Osteocyte (in vitro differentiated cells): ENCODE measurements around the gene PAPLN. TPM values are rescaled to one million over a fixed set of nuclear protein-coding genes. Genes with fewer than 3 reads are reported as not detected.

Experiments used
- DNase-seq: peaks from one replicate; pipeline ENCODE4 v3.0.0; 2021; ENCODE audit warnings: mixed read lengths; ENCODE audit not compliant: unreplicated experiment; ENCODE audit errors: extremely low spot score
- H3K27ac Mint-ChIP-seq: one replicate; pipeline ENCODE4 v1.8.0; 2021; ENCODE audit warnings: mild to moderate bottlenecking, mixed read lengths; ENCODE audit not compliant: unreplicated experiment
- H3K27me3 Mint-ChIP-seq: one replicate; pipeline ENCODE4 v1.8.0; 2021; ENCODE audit warnings: mixed read lengths; ENCODE audit not compliant: unreplicated experiment
- H3K36me3 Mint-ChIP-seq: one replicate; pipeline ENCODE4 v1.8.0; 2021; ENCODE audit warnings: mixed read lengths; ENCODE audit not compliant: unreplicated experiment
- H3K4me1 Mint-ChIP-seq: one replicate; pipeline ENCODE4 v1.8.0; 2021; ENCODE audit warnings: mixed read lengths; ENCODE audit not compliant: unreplicated experiment
- H3K4me3 Mint-ChIP-seq: one replicate; pipeline ENCODE4 v1.8.0; 2021; ENCODE audit warnings: mild to moderate bottlenecking, moderate library complexity, mixed read lengths; ENCODE audit not compliant: unreplicated experiment
- H3K9me3 Mint-ChIP-seq: one replicate; pipeline ENCODE4 v1.8.0; 2021; ENCODE audit warnings: mixed read lengths; ENCODE audit not compliant: unreplicated experiment
- total RNA-seq: library from RNA; stranded (reverse); gene quantifications from 2 replicates; pipeline ENCODE4 v1.2.1, GENCODE V29; 2021
- TF ChIP-seq, protein P1 (sequence below): fragments of 200-600 bp; sonication (generic); IDR thresholded peaks from 2 replicates; pipeline ENCODE4 v1.5.0; 2021; ENCODE audit warnings: antibody characterized with exemption, mild to moderate bottlenecking, moderate library complexity

The PAPLN gene
- total RNA-seq, 1 donor from 2014 or later = 44.3 TPM

DNA sequence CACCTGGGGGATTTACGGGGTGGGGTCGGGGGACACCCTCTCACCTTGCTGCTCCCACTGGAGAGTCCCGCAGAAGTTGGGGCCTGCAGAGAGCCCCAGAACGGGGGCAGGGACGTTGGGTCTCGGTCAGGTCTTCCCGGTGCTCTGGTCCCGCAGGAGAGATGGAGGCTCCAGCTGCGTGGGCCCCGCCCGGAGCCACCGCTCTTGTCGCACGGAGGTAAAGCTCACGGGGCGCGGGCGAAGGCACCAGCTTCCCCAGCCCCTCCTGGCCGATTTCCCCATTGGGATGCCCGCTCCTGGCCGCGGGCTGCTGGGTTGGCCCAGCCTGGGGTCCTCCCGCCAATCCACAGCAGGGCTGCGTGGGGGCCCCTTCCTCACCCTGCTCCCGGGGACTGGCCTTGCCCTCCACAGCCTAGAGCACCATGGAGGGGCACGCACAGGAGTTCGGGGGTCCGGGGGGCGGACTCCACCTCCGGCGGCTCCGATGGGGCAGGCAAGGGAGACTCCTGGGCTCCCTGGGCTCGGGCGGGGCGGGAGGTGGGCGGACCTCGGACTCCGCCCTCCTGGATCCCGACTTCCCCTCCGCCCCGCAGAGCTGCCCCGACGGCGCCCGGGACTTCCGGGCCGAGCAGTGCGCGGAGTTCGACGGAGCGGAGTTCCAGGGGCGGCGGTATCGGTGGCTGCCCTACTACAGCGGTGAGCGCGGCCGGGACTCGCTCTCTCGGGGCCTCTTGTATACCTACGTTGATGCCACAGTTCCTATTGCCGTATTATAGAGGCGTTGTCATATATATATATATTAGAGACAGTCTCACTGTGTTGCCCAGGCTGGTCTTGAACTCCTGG is 8.4 kb downstream of the PAPLN start:
- no peaks in the 10 kb centered on the region for H3K27me3 Mint-ChIP-seq
- no peak overlapping the region for H3K4me3 Mint-ChIP-seq
- peaks cover 34% of the 10 kb centered on the region for H3K4me1 Mint-ChIP-seq
- no peak for DNase-seq
- H3K36me3 Mint-ChIP-seq = peaks cover 11% of the 10 kb centered on the region
- no peaks in the 10 kb centered on the region for H3K9me3 Mint-ChIP-seq
- H3K27ac Mint-ChIP-seq = no peak overlapping the region
- TF ChIP-seq, protein P1, sequence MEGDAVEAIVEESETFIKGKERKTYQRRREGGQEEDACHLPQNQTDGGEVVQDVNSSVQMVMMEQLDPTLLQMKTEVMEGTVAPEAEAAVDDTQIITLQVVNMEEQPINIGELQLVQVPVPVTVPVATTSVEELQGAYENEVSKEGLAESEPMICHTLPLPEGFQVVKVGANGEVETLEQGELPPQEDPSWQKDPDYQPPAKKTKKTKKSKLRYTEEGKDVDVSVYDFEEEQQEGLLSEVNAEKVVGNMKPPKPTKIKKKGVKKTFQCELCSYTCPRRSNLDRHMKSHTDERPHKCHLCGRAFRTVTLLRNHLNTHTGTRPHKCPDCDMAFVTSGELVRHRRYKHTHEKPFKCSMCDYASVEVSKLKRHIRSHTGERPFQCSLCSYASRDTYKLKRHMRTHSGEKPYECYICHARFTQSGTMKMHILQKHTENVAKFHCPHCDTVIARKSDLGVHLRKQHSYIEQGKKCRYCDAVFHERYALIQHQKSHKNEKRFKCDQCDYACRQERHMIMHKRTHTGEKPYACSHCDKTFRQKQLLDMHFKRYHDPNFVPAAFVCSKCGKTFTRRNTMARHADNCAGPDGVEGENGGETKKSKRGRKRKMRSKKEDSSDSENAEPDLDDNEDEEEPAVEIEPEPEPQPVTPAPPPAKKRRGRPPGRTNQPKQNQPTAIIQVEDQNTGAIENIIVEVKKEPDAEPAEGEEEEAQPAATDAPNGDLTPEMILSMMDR = no peak

DNA sequence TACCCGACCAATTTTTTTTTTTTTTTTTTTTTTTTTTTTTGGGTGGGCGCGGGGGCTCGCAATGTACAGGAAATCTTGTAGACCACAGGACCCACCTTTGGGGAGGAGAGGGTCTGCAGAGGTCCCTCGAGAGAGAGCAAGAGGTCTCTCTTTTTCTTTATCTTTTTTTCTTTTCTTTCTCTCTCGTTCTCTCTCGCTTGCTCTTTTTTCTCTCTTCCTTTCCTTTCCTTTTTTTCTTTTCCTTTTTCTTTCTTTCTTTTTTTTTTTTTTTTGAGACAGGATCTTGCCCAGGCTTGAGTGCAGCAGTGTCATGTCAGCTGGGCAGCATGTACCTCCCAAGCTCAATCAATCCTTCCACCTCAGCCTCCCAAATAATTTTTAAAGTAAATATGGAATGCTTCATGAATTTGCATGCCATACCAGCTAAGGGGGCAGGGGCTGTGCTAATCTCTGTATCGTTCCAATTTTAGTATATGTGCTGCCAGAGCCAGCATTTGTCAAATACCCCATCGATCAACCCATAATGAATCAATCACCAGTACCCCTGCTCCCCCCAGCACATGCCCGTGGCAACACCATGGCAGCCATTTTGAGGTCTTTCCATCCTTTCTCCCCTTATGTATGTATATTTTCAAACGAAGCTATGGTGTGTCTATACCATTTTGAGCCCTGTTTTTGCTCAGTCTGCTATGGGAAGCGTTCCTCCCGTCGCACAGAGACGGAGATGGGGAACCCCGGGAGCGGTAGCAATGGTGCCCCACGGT is 9.3 kb downstream of the PAPLN start:
- no peak for DNase-seq
- no peaks in the 10 kb centered on the region for H3K9me3 Mint-ChIP-seq
- no peaks in the 10 kb centered on the region for H3K27me3 Mint-ChIP-seq
- TF ChIP-seq, protein P1 = no peak
- no peak overlapping the region for H3K27ac Mint-ChIP-seq
- H3K36me3 Mint-ChIP-seq = peaks cover 11% of the 10 kb centered on the region
- peaks cover 26% of the 10 kb centered on the region for H3K4me1 Mint-ChIP-seq
- H3K4me3 Mint-ChIP-seq = no peak overlapping the region

- H3K27me3 Mint-ChIP-seq = no peaks in the 10 kb centered on the region
- H3K36me3 Mint-ChIP-seq = peaks cover 13% of the 10 kb centered on the region
- TF ChIP-seq, protein P1 = no peak
- DNase-seq = no peak
- no peak overlapping the region for H3K27ac Mint-ChIP-seq
- H3K4me1 Mint-ChIP-seq = peaks cover 13% of the 10 kb centered on the region
- no peak overlapping the region for H3K4me3 Mint-ChIP-seq
- H3K9me3 Mint-ChIP-seq = no peaks in the 10 kb centered on the region
Observed at GRCh38 chr14:73248108-73248868, 11.0 kb downstream of the PAPLN start.

GRCh38 chr14:73249108-73249507 is 11.8 kb downstream of the PAPLN start:
- Mint-ChIP-seq H3K4me3 (no peak overlapping the region), H3K27me3 (no peaks in the 10 kb centered on the region), H3K27ac (no peak overlapping the region), H3K36me3 (peaks cover 13% of the 10 kb centered on the region), H3K4me1 (peaks cover 8% of the 10 kb centered on the region), H3K9me3 (no peaks in the 10 kb centered on the region)
- TF ChIP-seq, protein P1 = no peak
- no peak for DNase-seq
